Cerebellar cortex (tissue), 1 donor: Measurements from ENCODE around the gene MRPL24.
"Not testable (repeated sequence)": the region's sequence is repeated elsewhere in the genome, so short reads cannot be mapped to it uniquely, and the experiment has no call there.

Experiments used
- DNase-seq: peaks from one replicate; pipeline ENCODE4 v3.0.0-alpha.2; 2015; ENCODE audit warnings: low spot score

MRPL24 gene

DNA sequence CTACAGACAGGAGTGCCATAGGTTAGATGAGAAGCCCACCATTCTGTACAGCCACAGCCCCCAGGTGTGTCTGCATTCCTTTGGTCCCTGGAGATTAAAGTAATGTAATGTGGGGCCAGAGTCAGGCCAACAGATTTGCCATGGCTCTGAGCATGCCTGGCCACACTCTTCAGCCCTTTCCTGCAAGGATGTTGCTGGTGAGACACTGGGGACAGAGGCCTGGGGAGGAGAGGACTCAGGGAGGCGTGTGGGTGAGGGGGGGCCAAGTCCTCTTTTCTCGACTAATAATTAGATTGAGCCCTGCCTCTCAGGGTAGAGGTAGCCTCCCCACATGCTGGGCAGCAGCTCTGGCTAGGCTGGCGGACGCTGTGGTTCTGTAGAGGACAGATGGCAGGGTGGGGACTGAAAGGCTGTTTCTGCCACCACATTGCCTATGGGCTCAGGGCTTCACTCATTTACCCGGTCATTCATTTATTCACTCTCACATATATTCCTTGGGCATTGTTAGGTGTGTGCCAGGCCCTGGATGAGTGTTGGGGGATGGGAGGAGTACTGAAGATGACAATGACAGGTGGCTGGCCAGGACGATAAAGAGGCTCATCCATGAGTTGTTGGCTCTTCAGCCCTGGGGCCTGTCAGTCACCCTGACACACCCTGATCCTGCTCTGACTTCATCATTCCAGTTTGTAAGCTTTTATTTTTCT lies 19.4 kb upstream of the MRPL24 start:
- DNase-seq: peak; percentile 89

DNA sequence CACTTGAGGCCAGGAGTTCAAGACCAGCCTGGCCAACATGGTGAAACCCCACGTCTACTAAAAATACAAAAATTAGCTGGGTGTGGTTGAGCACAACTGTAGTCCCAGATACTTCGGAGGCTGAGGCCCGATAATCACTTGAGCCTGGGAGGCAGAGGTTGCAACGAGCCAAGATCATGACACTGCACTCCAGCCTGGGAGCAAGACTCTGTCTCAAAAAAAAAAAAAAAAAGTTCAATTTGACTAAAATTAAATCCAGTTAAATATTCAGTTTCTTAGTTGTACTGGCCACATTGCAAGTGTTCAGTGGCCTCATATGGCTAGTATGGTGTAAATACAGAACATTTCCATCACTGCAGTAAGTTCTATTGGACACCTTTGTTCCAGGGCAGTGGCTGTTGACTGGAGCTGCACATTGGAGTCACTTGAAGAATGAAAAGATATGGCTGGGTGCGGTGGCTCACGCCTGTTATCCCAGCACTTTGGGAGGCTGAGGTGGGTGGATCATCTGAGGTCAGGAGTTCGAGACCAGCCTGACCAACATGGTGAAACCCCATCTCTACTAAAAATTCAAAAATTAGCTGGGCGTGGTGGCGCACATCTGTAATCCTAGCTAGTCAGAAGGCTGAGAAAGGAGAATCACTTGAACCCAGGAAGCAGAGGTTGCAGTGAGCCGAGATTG lies 16.8 kb upstream of the MRPL24 start:
- DNase-seq: not testable (repeated sequence)

DNA sequence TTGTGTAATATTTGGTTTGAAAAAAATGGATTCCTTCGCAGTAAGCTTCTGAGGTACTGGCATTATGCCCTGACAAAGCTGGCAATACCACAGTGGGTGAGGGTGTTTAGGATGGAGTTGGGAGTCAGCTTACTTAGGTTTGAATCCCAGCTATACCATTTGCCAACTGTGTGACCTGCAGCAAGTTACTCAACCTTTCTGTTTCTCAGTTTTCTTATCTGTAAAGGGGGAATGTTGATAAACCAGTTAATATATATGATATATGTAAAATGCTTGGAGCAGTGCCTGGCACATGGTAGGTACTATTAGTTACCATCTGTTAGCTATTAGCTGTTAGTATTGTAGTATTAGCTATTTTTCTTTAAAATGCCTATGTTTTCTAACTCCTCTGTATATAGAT lies 15.5 kb upstream of the MRPL24 start:
- no peak for DNase-seq

DNA sequence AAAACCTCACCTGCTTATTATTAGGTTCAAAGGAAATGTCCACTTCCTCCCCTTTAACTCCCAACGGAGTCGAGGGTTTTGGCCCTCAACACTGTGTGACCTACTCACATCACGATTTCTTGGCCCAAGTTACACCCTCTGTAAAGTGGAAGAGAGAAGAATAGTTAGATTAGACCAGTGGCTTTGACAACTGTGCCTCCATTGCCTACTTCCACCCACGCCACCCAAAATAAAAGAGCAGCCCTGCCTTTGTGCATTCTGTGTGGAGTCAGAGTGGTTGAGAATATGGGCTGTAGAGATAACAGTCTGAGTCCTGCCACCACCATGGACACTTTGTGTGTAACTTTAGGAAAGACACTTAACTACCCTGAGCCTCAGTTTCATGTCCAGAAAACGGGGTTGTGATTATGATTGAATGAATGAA lies 14.7 kb upstream of the MRPL24 start:
- DNase-seq: no peak

DNA sequence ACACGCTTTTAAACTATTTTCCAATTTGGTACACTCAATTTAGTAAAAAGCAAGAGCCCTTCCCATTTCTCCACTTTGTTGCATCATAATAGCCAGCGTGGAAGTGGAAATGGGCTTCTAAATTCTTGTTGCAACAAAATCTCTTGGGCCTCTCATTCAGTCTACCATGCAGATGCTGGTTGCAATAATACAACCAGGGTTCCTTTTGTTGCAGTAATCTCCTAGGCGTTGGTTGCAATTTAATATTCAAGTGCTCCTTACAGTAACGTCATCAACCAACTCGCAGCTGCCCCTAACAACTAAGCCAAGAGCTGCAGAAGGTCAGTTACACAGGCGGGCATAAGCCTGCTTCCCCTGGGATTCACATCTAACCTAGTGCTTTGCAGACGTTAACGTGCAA lies 13.3 kb upstream of the MRPL24 start:
- no peak for DNase-seq

DNA sequence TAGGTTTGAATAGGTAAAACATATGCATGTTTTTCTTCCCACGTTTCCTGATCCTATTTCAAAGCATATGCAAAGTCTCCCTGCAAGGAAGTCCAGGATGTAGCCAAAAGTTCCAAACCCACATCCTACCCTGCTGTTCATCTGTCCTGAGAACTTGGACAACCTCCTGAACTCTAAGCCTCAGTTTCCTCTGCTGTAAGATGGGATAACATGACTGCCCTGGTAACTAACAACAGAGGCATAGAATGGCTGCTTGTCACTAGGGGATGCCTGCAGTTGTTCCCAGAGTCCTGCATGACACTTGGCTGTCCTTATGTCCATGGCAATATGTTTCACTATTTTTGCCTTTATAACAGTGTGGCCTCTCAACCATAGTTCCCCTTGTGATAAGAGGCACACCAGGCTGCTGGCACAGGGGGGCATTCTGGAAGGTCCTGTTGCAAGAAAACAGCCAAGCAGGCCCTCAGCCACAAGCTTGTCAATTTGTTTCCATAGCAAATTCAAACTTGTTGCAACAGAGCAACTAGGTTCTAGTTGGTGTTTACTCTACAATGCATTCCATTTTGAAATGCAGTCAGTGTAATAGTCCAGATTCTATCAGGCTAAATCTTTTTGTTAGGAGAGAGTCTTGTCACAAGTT lies 12.1 kb upstream of the MRPL24 start:
- peak; percentile 25 for DNase-seq

DNA sequence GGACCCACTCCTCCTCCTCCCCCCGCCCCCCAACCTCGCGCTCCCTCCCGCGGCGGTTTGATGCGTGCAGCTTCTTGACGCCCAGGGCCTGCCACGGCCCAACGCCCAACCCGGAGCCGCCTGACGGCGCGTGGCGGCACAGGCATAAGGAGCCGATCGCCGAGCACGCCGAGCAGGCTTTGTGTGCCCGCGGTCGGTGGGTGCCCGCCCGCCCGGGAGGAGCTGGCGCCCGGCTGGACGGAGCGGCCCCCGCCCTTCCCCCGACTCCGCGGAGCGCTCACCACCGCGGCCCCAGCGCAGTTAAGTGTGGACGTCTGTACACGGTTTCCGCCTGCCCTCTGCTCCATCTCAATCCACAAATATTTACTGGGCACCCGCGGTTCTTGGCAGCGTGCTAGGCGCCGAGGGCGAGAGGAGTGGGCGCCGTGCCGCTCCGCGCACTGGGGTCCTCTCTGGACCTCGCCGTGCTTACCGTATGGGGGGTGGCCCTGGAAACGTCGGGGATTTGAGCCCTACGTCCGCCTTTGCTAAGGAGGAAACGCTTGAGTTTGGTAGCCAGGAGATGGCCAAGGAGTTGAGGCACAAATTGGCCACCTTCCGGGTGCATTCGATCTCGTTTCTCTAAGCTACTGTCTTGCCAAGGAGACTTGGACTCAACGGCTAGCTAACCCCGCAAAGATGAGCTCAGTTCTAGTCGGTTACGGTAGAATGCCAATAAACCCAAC lies 11.0 kb upstream of the MRPL24 start:
- peak; percentile 97 for DNase-seq

DNA sequence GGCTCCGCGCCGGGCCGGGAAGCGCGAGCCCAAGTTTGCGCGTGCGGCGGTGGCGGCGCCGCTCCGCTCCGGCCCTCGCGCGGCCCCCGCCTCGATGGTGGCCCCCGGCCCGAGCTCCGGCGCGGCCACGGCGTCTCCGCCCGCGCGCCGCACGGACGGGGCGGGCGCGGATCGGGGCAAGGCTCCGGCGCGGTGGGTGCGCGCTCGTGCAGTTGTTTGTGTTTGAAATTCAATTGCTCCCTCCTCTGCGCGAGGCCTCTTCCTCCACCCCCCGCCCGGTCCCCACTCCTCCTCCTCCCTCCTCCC lies 10.5 kb upstream of the MRPL24 start, which contains the start of gene HDGF:
Gene HDGF, minus strand, starts transcription at position 225 of the 306 bp plus-strand sequence. CDS start 246 bp downstream, outside the sequence.
- no peak for DNase-seq

DNA sequence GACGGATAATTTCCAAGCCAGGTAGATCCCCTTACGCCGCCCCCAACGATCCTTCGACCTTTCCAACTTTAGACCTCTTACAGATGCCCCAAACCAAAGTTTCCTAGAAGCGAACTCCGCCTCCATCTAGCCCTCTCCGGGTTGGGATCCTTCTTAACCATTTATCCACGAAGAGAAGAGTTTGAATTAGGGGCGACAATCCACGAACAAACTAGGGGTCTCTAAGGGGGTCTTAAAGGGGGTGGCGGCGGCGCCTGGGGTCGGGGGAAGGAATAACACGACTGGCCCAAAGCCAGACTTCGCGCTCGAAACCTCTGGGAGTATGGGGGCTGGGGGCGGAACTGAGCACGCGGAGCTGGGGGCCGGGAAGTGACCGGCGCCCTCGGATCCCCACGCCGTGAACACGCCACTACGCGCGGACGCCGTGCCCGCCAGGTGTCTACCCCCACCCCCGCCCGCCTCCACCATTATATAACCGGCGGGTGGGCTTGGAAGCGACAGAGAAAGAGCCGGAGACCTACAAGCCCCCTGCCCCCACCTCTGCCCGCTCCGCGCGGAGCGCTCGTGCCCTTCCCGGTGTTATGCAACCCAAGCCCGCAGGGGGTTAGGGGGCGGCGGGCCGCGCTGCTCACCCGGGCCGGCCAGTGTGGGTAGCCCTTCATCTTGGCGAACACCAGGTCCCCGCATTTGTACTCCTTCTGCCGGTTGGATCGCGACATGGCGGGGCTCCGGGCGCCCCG lies 10.0 kb upstream of the MRPL24 start:
- peak; percentile 22 for DNase-seq

DNA sequence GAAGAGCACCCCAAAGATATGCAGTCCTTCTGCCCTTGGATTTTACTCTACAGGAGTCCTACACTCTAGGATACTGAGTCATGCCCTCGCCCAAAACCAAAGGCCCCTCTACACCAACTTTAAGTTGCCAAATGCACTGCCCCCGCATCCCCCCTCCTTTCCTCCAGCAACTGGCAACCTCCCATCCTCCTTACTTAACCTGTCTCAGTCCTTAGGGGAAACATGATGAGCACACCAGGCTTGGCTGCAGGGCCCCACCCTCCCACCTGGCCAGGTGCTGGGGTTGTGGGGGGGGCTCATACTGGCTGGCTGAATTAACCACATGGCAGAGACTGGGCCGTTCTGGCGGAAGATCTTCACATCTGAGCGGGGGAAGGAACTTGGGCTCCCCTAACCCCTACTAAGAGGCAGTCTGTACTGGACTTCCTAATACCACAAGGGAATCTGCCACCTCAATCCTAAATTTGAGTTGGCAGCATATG lies 9.3 kb upstream of the MRPL24 start:
- DNase-seq: no peak

DNA sequence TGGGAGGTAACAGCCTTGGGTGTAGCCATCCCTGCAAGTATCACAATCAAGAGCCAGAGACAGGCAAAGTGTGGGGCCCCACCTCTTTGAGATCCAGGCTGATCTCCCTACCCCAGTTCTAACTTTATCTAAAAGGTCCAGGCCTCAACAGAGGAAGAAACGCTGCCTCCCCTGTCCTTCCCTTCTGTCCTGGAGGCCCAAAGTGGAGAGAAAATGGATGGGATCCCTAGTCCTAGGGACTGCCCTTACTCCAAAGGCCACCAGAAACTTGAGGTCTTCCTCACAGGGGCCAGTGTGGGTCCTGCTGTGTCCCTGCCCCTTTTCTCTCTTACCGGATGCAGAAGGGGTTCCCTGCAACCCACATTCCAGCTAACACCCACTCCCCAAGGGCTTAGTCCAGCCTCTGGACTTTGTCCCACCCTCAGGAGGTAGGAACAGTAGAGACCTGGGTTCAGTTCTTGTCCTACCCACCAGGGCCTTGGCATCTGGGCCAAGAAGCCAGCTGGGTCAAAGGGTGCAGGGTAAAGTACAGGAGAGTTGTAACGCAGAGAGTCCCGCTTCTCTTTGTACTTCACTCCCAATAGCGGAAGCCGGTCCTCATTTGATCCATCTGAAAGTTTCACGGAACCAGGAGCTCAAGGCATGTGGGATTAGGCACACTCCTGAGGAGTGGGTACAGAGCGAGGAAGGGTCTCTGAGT lies 8.7 kb upstream of the MRPL24 start:
- no peak for DNase-seq

DNA sequence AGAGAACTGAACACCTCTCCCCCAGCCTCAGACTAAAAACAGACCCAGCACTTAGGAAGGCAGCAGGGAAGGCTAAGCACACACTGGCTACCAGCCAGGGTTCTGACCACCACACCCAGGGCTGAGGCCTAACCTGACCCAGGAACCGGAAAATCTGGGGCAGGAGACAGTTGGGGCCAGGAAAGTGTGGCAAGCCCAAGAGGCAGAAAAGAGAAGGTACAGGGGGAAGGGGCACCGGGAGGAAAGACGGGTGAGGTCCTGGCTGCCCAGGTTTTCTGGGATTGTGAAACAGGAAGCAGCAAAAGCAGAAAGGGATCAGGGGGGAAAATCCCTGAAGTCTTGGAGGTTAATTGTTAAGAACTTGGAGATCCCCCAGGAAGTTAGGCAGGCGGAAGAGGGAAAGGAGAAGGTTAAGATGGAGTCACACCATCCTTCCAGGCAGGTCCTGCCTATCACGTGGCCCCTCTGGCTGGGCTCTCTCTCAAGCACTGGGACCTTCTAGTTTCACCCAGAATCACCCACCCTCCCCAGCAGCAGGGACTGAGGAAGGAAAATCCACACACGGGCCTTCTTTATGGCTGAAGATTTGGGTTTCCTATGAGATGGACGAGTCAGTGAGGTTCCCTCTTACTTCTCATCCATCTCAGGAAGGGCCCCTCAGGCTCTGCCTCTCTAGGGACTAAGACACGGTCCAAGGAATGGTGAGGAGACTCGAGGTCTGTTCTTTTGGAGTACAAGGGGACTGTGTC lies 8.0 kb upstream of the MRPL24 start:
- peak; percentile 43 for DNase-seq

DNA sequence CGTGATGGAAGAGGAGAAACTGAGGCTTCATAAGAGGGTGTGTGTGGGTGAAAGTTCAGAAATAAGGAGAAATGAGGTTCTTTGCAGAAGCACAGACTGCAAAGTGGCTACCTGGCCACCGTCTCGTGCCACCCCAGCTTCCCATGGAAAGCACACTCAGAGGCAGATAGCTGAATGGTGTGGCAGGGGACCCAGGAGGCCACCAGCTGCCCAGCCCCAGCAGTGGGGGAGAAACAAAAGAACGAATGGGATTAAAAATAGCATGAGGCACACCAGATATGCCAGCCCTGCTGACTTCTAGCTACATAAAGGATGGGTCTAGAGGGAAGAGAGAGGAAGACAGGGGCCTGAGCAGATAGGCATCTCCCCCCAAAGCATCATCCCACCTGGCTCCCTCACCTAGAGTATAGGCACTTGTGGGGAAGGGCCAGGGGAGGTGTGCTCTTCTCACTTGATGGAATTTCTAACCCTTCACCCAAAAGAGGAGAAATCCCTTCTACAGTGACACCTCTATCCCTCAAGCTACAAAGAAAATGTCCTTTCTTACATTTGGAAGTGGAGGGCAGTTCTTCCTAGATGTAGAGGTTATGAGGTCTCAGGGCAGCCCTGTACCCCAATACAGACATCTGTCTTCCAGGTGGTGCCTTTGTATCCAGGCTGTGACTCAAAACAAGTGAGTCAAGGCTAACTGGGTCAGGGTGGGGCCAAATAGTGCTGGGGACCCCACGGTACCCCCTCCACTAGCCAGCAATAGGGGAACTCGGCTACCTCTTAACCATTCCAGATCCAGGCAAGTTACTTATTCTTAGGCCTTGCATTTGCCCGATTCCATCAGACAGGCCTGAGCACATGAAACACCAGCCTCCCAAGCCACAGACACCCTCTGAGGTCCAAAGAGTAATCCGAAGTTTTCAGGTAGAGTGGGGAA lies 7.1 kb upstream of the MRPL24 start:
- no peak for DNase-seq

DNA sequence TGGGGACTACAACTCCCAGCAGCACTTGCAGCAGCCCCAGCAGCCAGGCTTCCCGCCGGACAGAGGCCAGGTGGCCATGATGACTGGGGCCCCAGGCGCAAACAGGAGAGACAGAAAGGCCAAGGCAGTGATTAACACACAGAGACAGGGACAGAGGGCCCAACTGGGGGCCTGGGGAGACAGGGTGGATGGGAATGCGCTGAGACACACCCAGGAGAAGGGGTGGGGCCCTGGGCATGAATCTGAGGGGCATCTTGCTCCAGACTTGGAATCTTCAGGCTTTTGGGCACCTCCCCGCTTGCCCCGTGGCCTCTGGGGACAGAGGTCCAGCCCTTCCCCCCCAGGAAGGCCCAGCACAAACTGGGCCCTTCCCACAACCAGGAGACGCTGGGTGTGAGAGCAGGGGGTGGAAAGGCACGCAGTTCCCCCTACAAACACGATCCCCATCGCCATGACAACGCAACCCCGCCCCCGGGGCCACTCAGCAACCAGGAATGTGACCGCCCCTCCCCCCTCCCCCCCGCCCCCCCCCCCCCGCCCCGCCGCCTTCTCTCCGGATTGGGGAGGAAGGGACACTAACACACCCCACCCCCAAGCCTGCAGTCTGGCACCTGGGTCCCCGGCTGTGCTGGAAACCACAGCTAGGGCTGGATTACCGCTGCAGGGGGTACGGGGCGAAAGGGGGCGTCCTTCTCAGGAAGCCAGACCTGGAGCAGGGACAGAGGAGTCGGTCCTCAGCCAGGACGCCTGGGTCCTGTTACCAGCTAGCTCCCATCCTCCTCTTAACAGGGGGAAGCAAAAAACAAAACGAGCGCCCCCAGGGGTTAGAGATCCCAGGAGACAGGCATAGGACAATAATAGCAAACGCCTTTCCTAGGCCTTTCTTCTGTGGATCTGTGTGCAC lies 6.1 kb upstream of the MRPL24 start:
- DNase-seq: peak; percentile 86

DNA sequence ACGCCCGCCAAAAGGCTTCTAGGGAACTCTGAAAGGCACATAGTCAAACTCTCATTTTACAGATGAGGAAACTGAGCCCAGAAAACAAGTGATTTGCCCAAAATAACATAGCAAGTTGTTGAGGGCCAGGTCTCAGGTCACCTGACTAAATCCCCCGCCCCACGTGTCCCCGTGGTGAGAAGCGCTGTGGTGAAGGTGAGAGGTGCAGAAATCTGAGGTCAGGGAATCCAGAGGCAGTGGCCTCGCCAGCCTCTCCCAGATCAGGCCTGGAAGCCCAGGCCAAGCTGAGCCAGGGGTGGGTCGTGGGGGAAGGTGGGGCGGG lies 5.5 kb upstream of the MRPL24 start:
- DNase-seq: no peak

DNA sequence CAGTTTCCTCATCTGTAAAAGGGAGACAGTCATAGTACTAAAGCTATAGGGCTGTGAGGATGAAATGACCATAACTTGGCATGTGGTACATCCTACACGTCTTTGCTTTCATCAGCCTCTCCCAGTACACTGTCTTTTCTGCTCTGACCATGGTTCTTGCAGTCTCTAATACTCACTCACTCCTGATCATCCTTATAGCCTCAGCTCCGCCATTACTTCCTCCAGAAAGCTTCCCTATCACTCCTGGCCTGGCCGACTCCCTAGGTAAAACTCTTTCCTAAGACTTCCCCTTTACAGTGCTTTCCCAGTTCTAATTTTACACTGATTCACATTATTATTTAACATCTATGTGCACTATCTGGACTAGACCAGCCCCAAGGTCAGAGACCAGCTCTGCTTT lies 5.0 kb upstream of the MRPL24 start:
- DNase-seq: no peak

DNA sequence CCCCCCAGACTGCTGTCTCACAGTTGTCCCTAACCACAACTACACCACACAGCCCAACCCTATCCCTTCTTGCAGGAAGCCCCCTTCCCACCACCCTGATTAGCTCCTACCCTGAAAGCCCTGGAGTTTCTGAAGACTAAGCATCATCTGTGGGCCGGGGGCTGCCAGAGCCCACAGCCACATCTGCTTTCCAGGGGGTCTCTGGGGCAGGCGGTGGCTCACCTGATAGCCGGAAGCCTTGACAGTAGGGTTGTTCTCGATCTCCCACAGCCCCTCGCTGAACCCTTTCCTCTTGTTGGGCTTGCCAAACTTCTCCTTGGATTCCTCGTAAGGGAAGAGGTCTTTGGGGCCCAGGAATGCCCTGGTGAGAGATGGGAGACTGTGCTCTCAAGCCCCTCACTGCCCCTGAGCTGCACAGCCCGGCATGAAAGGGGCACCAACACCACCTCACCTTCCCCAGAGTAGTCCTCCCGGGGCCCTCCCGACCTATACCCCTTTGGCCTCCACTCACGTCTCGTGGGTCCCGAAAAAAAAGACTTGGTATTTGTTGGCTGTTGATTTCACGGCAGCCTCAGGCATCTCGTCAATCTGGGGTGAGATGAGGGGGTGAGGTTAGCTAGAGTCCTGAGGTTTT lies 4.0 kb upstream of the MRPL24 start:
- no peak for DNase-seq

DNA sequence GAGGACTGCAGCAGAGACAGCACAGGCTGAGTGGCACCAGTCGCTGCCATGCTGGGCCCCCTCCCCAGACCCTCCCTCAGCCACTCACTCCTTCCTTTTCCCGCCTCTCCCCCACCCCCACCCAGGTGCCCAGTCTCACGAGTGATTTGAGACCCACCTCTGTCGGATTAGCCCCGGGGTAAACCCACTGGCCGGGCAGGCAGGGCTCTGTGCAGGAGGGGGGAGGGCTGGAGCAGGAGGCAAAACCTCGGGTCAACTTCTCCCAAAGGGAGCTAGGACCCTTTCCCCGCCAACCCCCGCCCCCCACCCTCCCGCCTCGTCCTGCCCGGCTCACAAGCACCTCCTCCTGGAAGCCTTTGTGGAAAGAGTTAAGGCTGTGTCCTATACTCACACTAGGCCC lies 3.5 kb upstream of the MRPL24 start:
- DNase-seq: no peak
